ENCODE data around the gene BLOC1S4.

BLOC1S4 gene

DNA sequence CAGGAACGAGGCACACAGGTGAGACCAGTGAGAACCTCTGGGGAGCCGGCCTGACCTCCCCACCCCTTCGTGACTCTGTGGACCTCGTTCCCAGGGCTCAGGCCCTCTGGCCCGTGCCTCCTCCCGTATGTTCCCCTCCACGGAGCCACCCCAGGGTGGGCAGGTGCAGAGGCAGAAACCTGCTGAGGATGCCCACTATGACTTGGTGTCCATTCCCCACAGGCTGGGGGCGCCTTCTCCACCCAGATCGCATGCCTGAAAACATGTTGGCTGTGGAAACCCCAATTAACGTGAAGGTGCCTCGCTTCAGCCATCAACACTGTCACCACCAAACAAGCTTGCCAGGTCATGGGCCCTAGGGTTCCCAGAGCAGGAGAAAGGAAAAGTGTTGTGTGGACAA is 27.0 kb downstream of the BLOC1S4 start:
- no peak for DNase-seq (ENCODE audit: extremely low spot score)
- ChIA-PET POLR2A (no interaction called here), CTCF (interaction anchor here (1.1 to 1.5 kb wide), 2 partner anchors 8 to 131 kb away, joined by 3 to 4 read pairs; no protein-coding TSS in a partner anchor)
- TF ChIP-seq CTCF (IDR thresholded peaks at IDR 0.05; ENCODE audit: control extremely low read depth, extremely low read depth, low read depth, missing control alignments) = no peak

GRCh38 chr4:6746721-6747293 is 30.8 kb downstream of the BLOC1S4 start:
- no peak for TF ChIP-seq CTCF (IDR thresholded peaks at IDR 0.05; ENCODE audit: control extremely low read depth, extremely low read depth, low read depth, missing control alignments)
- no peak for DNase-seq (ENCODE audit: extremely low spot score)
- ChIA-PET CTCF (no interaction called here), POLR2A (interaction anchor here (0.5 kb wide), 1 partner anchor 152 kb away, joined by 5 read pairs; no protein-coding TSS in a partner anchor)

- no peak for TF ChIP-seq CTCF (IDR thresholded peaks at IDR 0.05; ENCODE audit: control extremely low read depth, extremely low read depth, low read depth, missing control alignments)
- POLR2A ChIA-PET = no interaction called here
- CTCF ChIA-PET = interaction anchor here (1.2 to 1.3 kb wide), 2 partner anchors 24 to 28 kb away, joined by 3 read pairs; no protein-coding TSS in a partner anchor
- no peak for DNase-seq (ENCODE audit: extremely low spot score)
These were observed 31.5 kb downstream of the BLOC1S4 start for GRCh38 chr4:6747294-6748051.

DNA sequence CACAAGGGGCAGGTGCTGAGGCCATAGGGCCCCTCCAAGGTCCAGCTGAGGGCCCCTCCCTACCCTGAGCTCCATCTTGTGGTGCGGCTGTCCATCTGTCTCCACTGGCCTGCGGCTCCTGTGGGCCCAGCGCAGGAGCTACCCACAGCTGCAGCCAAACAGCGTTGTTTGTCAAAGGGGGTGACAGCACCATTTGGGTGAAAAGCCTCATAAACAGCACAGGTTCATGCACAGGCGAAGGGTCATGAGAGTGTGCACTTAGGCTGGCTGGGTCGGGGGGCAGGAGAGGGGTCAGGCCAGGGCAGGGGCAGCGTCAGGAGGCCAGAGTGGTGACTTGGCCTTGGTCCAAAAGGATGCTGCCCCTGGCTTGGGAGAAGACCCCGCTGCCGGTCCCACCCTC is 32.3 kb downstream of the BLOC1S4 start:
- ChIA-PET CTCF (interaction anchor here (1.2 to 1.3 kb wide), 2 partner anchors 23 to 29 kb away, joined by 3 read pairs; no protein-coding TSS in a partner anchor), POLR2A (no interaction called here)
- DNase-seq (ENCODE audit: extremely low spot score) = no peak
- TF ChIP-seq CTCF (IDR thresholded peaks at IDR 0.05; ENCODE audit: control extremely low read depth, extremely low read depth, low read depth, missing control alignments) = no peak

DNA sequence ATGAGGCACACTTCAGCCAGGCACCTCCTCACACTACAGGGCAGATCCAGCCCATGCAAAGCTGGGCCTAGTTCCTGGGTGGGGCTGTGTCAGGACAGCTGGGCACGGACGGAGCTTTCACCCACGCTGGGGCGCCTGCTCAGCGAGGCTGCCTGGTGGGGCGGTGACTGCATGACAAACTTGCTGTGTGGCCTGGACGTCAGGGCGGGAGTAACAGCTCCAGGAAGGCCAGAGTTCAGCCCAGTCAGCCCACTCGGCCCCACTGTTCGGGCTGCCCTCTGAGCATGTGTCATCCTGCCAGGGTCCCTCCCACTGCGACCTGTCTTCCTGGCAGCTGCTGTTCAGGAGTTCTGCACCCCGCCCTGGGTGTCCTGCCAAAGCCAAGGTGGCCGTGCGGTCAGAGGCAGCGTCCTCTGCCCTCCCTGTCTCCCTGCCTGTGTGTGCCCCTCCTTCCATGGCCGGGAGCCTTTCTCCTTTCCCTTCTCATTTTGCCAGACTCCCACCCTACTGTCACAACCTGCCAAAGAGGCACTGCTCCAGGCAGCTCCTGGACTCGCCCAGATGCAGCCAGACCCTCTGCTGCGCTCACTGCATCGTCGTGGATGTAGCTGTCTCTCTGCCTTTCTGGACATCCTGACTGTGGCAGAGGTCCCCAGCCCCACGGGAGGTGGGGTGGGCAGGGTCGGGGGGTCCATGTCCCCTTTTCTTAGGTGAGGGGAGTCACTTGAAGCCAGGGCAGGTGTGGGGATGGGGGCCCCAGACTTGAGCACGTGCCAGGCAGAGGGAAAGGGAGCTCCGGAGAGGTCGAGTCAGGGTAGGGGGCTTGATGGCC is 33.6 kb downstream of the BLOC1S4 start:
- CTCF ChIA-PET = interaction anchor here (0.7 to 1.2 kb wide), 2 partner anchors 29 to 124 kb away, joined by 3 to 6 read pairs; no protein-coding TSS in a partner anchor
- no peak for DNase-seq (ENCODE audit: extremely low spot score)
- no peak for TF ChIP-seq CTCF (IDR thresholded peaks at IDR 0.05; ENCODE audit: control extremely low read depth, extremely low read depth, low read depth, missing control alignments)

More for the DNA sequence above, 33.6 kb downstream of the BLOC1S4 start:
- POLR2A ChIA-PET = no interaction called here
